Ovary (tissue), 3 donors: ENCODE measurements around the gene TIMM17B.

Experiments used
- EP300 ChIP-seq: sonication (generic); formaldehyde crosslinking; IDR thresholded peaks from one replicate; pipeline ENCODE4 v1.6.1; 2017; ENCODE audit warnings: antibody characterized with exemption
- TF ChIP-seq, protein P1 (sequence below), 3 donors: fragments of 450-650 bp in 2 of 3; fragments of 200-600 bp in 1 of 3; IDR thresholded peaks; one replicate each; pipeline versions ENCODE4 v1.5.1 to v1.8.0; 2016 to 2022; ENCODE audit warnings: antibody characterized with exemption in 3 of 3, mild to moderate bottlenecking in 1 of 3
- donor health status: DM: no; HTN: no; CAD: no.

- TF ChIP-seq EP300: no peak
- TF ChIP-seq, protein P1, sequence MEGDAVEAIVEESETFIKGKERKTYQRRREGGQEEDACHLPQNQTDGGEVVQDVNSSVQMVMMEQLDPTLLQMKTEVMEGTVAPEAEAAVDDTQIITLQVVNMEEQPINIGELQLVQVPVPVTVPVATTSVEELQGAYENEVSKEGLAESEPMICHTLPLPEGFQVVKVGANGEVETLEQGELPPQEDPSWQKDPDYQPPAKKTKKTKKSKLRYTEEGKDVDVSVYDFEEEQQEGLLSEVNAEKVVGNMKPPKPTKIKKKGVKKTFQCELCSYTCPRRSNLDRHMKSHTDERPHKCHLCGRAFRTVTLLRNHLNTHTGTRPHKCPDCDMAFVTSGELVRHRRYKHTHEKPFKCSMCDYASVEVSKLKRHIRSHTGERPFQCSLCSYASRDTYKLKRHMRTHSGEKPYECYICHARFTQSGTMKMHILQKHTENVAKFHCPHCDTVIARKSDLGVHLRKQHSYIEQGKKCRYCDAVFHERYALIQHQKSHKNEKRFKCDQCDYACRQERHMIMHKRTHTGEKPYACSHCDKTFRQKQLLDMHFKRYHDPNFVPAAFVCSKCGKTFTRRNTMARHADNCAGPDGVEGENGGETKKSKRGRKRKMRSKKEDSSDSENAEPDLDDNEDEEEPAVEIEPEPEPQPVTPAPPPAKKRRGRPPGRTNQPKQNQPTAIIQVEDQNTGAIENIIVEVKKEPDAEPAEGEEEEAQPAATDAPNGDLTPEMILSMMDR (IDR thresholded peaks at IDR 0.05): no peak
These were observed 36.2 kb upstream of the TIMM17B start for GRCh38 chrX:48933757-48934156.
